K562 (cell line): ENCODE data around the gene PCSK2. TPM values are rescaled to one million over a fixed set of nuclear protein-coding genes. Genes with fewer than 3 reads are reported as not detected.

Source experiments
- ATAC-seq: fragments of 200-7000 bp; cut with Tn5 transposase; 3 replicates; pipeline ENCODE4 v1.9.1; 2020; ENCODE audit warnings: moderate library complexity
- BruUV-seq: library from RNA; stranded (reverse); fragments of 400-500 nt; replicated peaks from 2 replicates; lab custom pipeline; 2021; lab: Mats Ljungman, UMichigan
- CTCF ChIA-PET: fragments of 300-600 bp; formaldehyde crosslinking; extraction: SDS; loops from one replicate; lab custom pipeline; 2021; ENCODE audit warnings: low intra/inter-chr PET ratio; lab: Yijun Ruan, JAX
- POLR2A ChIA-PET: fragments of 300-600, 350-650 bp; sonication (Branson Sonifier 250); formaldehyde crosslinking; extraction: SDS; loops from one replicate; lab custom pipeline; 2021; ENCODE audit warnings: antibody characterized with exemption, inconsistent platforms; lab: Yijun Ruan, JAX
- DNase-seq, 4 experiments: peaks; one replicate each; pipeline versions ENCODE4 v3.0.0 to v3.0.0-alpha.2; 2011 to 2018; ENCODE audit warnings: low spot score in 3 of 4, mixed read lengths in 3 of 4; ENCODE audit errors: extremely low read depth in 1 of 4
- FAIRE-seq: peaks from 2 replicates; lab custom pipeline; 2011; peaks lifted over from hg19 to GRCh38; lab: Jason Lieb, UNC
- H2AFZ ChIP-seq: 2 replicates; pipeline ENCODE4 v1.6.0; 2011; ENCODE audit warnings: low read depth, low read length, control low read depth, inconsistent platforms
- H3K27ac ChIP-seq: fragments of 200-600 bp; 3 replicates; pipeline ENCODE4 v1.8.0; 2011; ENCODE audit warnings: low read depth, mild to moderate bottlenecking, control low read depth, inconsistent platforms, low read length, moderate library complexity, mixed read lengths; ENCODE audit errors: extremely low read depth
- H3K27me3 ChIP-seq, 2 experiments: fragments of 300-600 bp in 1 of 2; 2 replicates in 1 of 2; 3 replicates in 1 of 2; pipeline versions ENCODE4 v1.6.0 to v1.8.0; 2011; ENCODE audit warnings: inconsistent platforms in 2 of 2, low read length in 2 of 2, mild to moderate bottlenecking in 1 of 2, mixed read lengths in 1 of 2, moderate library complexity in 1 of 2; ENCODE audit not compliant: control insufficient read depth in 2 of 2, insufficient read depth in 2 of 2
- H3K36me3 ChIP-seq: fragments of 300-600 bp; 3 replicates; pipeline ENCODE4 v1.8.0; 2011; ENCODE audit warnings: mild to moderate bottlenecking, low read length, inconsistent platforms; ENCODE audit not compliant: control insufficient read depth, insufficient read depth
- H3K4me1 ChIP-seq, 2 experiments: fragments of 200-600 bp in 1 of 2; replicated peaks in 1 of 2; 2 replicates in 1 of 2; 3 replicates in 1 of 2; pipeline versions ENCODE4 v1.5.1 to v1.8.0; 2011; ENCODE audit warnings: inconsistent platforms in 2 of 2, low read length in 2 of 2, mild to moderate bottlenecking in 1 of 2, mixed read lengths in 1 of 2, moderate library complexity in 1 of 2; ENCODE audit not compliant: control insufficient read depth in 2 of 2, insufficient read depth in 2 of 2
- H3K4me2 ChIP-seq: 2 replicates; pipeline ENCODE4 v1.6.1; 2011; ENCODE audit warnings: low read length, control low read depth, inconsistent platforms, mixed read lengths; ENCODE audit not compliant: insufficient read depth
- H3K4me3 ChIP-seq: fragments of 200-600 bp; sonication (generic), shearing (Covaris generic); 2 replicates; pipeline ENCODE4 v1.5.1; 2016; ENCODE audit warnings: control low read depth, inconsistent platforms
- H3K79me2 ChIP-seq: fragments of 200-600 bp; 3 replicates; pipeline ENCODE4 v1.8.0; 2011; ENCODE audit warnings: low read length, inconsistent platforms; ENCODE audit not compliant: control insufficient read depth, insufficient read depth
- H3K9ac ChIP-seq, 2 experiments: 2 replicates each; pipeline versions ENCODE4 v1.6.0 to v1.6.1; 2011; ENCODE audit warnings: low read depth in 2 of 2, low read length in 2 of 2, control low read depth in 1 of 2, inconsistent platforms in 1 of 2, mild to moderate bottlenecking in 1 of 2, mixed read lengths in 1 of 2; ENCODE audit not compliant: insufficient read depth in 1 of 2
- H3K9me1 ChIP-seq: one replicate; pipeline ENCODE4 v1.6.0; 2011; ENCODE audit warnings: inconsistent platforms, mild to moderate bottlenecking, low read length, moderate library complexity; ENCODE audit not compliant: control insufficient read depth, insufficient read depth
- H3K9me3 ChIP-seq: replicated peaks from 2 replicates; pipeline ENCODE4 v1.5.1; 2011; ENCODE audit warnings: low read depth, low read length, inconsistent platforms; ENCODE audit not compliant: control insufficient read depth, insufficient read depth
- H4K20me1 ChIP-seq: replicated peaks from 2 replicates; pipeline ENCODE4 v1.6.1; 2011; ENCODE audit warnings: low read length, inconsistent platforms, mixed read lengths; ENCODE audit not compliant: control insufficient read depth, insufficient read depth
- ADNP ChIP-seq: fragments of 200-800 bp; sonication (Bioruptor generic); IDR thresholded peaks from 2 replicates; pipeline ENCODE4 v1.6.1; 2016; ENCODE audit warnings: missing genetic modification characterization, missing compliant biosample characterization
- ATF3 ChIP-seq, 2 experiments: fragments of 450-650 bp in 1 of 2; sonication (generic) in 1 of 2; formaldehyde crosslinking in 1 of 2; IDR thresholded peaks in 1 of 2; conservative IDR thresholded peaks in 1 of 2; 2 replicates each; pipeline versions ENCODE4 v1.6.1 to v1.8.1; 2016 to 2023; ENCODE audit warnings: mild to moderate bottlenecking in 2 of 2, moderate library complexity in 2 of 2, inconsistent platforms in 1 of 2, missing genetic modification reagents in 1 of 2
- CBFA2T2 ChIP-seq: fragments of 450-650 bp; conservative IDR thresholded peaks from 2 replicates; pipeline ENCODE4 v1.6.1; 2017; ENCODE audit warnings: mild to moderate bottlenecking
- CUX1 ChIP-seq: fragments of 200-800 bp; sonication (Bioruptor generic); IDR thresholded peaks from 2 replicates; pipeline ENCODE4 v1.6.1; 2016; ENCODE audit warnings: missing genetic modification characterization, missing compliant biosample characterization
- GTF2E2 ChIP-seq: fragments of 200-800 bp; sonication (Bioruptor generic); IDR thresholded peaks from 2 replicates; pipeline ENCODE4 v1.6.1; 2016; ENCODE audit warnings: missing genetic modification characterization, missing compliant biosample characterization
- NONO ChIP-seq, 2 experiments: fragments of 200-400 bp in 1 of 2; fragments of 450-650 bp in 1 of 2; formaldehyde crosslinking in 1 of 2; IDR thresholded peaks; 2 replicates each; pipeline ENCODE4 v1.6.1; 2017; ENCODE audit warnings: low read depth in 2 of 2, mild to moderate bottlenecking in 2 of 2, moderate library complexity in 2 of 2, low read length in 1 of 2
- NR2C1 ChIP-seq, 2 experiments: fragments of 450-650 bp; IDR thresholded peaks; 2 replicates each; pipeline ENCODE4 v1.6.1; 2017; ENCODE audit warnings: mild to moderate bottlenecking in 2 of 2, antibody characterized with exemption in 1 of 2, inconsistent platforms in 1 of 2, missing compliant biosample characterization in 1 of 2, missing genetic modification characterization in 1 of 2
- SP1 ChIP-seq: sonication (generic); formaldehyde crosslinking; IDR thresholded peaks from 2 replicates; pipeline ENCODE4 v1.8.1; 2022; ENCODE audit warnings: mild to moderate bottlenecking, missing genetic modification reagents
- ZEB2 ChIP-seq: fragments of 450-650 bp; IDR thresholded peaks from 2 replicates; pipeline ENCODE4 v1.6.1; 2016
- ZNF436 ChIP-seq: fragments of 250-450, 450-650 bp; sonication (Bioruptor Pico); formaldehyde crosslinking; IDR thresholded peaks from 2 replicates; pipeline ENCODE4 v1.7.0; 2020; ENCODE audit warnings: mild to moderate bottlenecking
- ZNF77 ChIP-seq: fragments of 250-450 bp; sonication (Bioruptor Pico); IDR thresholded peaks from 2 replicates; pipeline ENCODE4 v1.5.0; 2020
- whole genome bisulfite sequencing: fragments of 100-300 bp; shearing (Covaris generic); methylation state at CpG from one replicate; pipeline ENCODE4 v1.1.6; 2016; ENCODE audit warnings: low coverage, mixed read lengths; ENCODE audit not compliant: insufficient coverage; ENCODE audit errors: missing lambda C conversion rate; 5-methylcytosine and 5-hydroxymethylcytosine counted together
- in situ Hi-C: fragments of 300-500 bp; cut with MboI; formaldehyde crosslinking; loops from 4 replicates; pipeline ENCODE4 v1.15.0; 2018; ENCODE audit warnings: inconsistent platforms, mixed read lengths
- intact Hi-C: fragments of 100-400 bp; cut with micrococcal nuclease; formaldehyde crosslinking; loops from 2 replicates; pipeline ENCODE4 v1.14.2; 2022
- polyA plus RNA-seq, 8 experiments: library from polyadenylated mRNA; depleted of rRNA in 4 of 8; stranded (reverse) in 5 of 8; unstranded in 3 of 8; fragments of >200 nt; fragmentation: Nextera tagmentation in 2 of 8; fragmentation: Illumina TruSeq in 1 of 8; extraction: Ambion mirVana in 2 of 8; extraction: Trizol in 1 of 8; gene quantifications; 2 replicates each; pipeline versions ENCODE4 v1.2.1 to v1.2.3, GENCODE V29; 2011 to 2014; ENCODE audit warnings: inconsistent platforms in 1 of 8, missing spikeins in 1 of 8
- total RNA-seq, 7 experiments: library from RNA; depleted of rRNA in 6 of 7; stranded (reverse); fragments of >200 nt in 6 of 7; fragmentation: Illumina TruSeq in 2 of 7; extraction: Trizol in 2 of 7; gene quantifications; 2 replicates each; pipeline versions ENCODE4 v1.2.1 to v1.2.3, GENCODE V29; 2011 to 2021; ENCODE audit warnings: low replicate concordance in 1 of 7

The PCSK2 gene
- total and polyA plus RNA-seq, 9 of the 15 experiments (the other 6 are each of a cell fraction or from before 2014, with no cell fraction given) = 0.04 to 0.07 (median 0.05) TPM; not detected in 6

- no TSS peak for BruUV-seq
- Histone ChIP-seq H3K36me3 (no peaks in the 10 kb centered on the region), H3K4me3 (no peak overlapping the region), H3K27me3 (peaks cover 0 to 5% of the 10 kb centered on the region in 2 experiments; a peak in 1 of 5 replicates), H2AFZ (no peak overlapping the region), H3K27ac (no peak overlapping the region), H4K20me1 (no peaks in the 10 kb centered on the region), H3K9me3 (no peaks in the 10 kb centered on the region), H3K4me2 (no peak overlapping the region), H3K9me1 (no peaks in the 10 kb centered on the region), H3K9ac (no peak overlapping the region), H3K4me1 (no peaks in the 10 kb centered on the region), H3K79me2 (no peaks in the 10 kb centered on the region)
- WGBS = 0% methylated on average over 2 of the region's 2 CpGs
- TF ChIP-seq NONO (IDR thresholded peaks at IDR 0.05; ENCODE audit: low read depth in 2 of 2, low read length in 1 of 2) = no peak
- TF ChIP-seq NR2C1 (IDR thresholded peaks at IDR 0.05) = no peak
- no peak for TF ChIP-seq NR2C1 (tag; IDR thresholded peaks at IDR 0.05)
- no peak for TF ChIP-seq SP1
- no peak for TF ChIP-seq ZNF436
- TF ChIP-seq CBFA2T2 = no peak
- no peak for TF ChIP-seq ZEB2
- TF ChIP-seq GTF2E2 = no peak
- ChIA-PET POLR2A (no interaction called here), CTCF (no interaction called here)
- DNase-seq (no peak), FAIRE-seq (no peak), ATAC-seq (no peak)
- in situ Hi-C loops = no loop called here
- intact Hi-C loops = no loop called here
These were observed 90.5 kb downstream of the PCSK2 start for GRCh38 chr20:17317341-17317740.

- H3K9me3 ChIP-seq = no peaks in the 10 kb centered on the region
- no peak for FAIRE-seq
- no CpG with 5 or more reads among the region's 2 CpGs for WGBS
- ChIA-PET POLR2A (no interaction called here), CTCF (no interaction called here)
- ATAC-seq = no peak
- H3K27ac ChIP-seq = no peak overlapping the region
- no peak overlapping the region for H2AFZ ChIP-seq
- H3K4me2 ChIP-seq = no peak overlapping the region
- intact Hi-C loops (no loop called here), in situ Hi-C loops (no loop called here)
- H3K27me3 ChIP-seq = peaks cover 0 to 5% of the 10 kb centered on the region in 2 experiments; a peak in 1 of 5 replicates
- H3K4me3 ChIP-seq = no peak overlapping the region
- no TSS peak for BruUV-seq
- no peaks in the 10 kb centered on the region for H4K20me1 ChIP-seq
- H3K9ac ChIP-seq = no peak overlapping the region
- H3K4me1 ChIP-seq = no peaks in the 10 kb centered on the region
- H3K79me2 ChIP-seq = no peaks in the 10 kb centered on the region
- no peak for DNase-seq
- no peaks in the 10 kb centered on the region for H3K36me3 ChIP-seq
- H3K9me1 ChIP-seq = no peaks in the 10 kb centered on the region
- no peak for TF ChIP-seq ZNF77 (CRISPR knock-in tag)
- no peak for TF ChIP-seq ADNP (tag)
- TF ChIP-seq ATF3 (IDR thresholded peaks at IDR 0.05) = no peak
- no peak for TF ChIP-seq ATF3 (CRISPR knock-in tag; conservative IDR thresholded peaks at IDR 0.05)
- no peak for TF ChIP-seq CUX1 (CRISPR knock-in tag)
These were observed 93.6 kb downstream of the PCSK2 start for GRCh38 chr20:17320456-17320855.
